Thymus (tissue), 11 donors: ENCODE data around the gene DDIT4L. TPM values are rescaled to one million over a fixed set of nuclear protein-coding genes. Genes with fewer than 3 reads are reported as not detected.

Source experiments
- DNase-seq, 9 donors: peaks; one replicate each; pipeline ENCODE4 v3.0.0-alpha.2; 2013; ENCODE audit warnings: low spot score in 9 of 9, low read depth in 6 of 9, missing footprints in 1 of 9
- H3K27ac ChIP-seq, 2 donors: one replicate each; pipeline ENCODE4 v1.5.1; 2013; ENCODE audit warnings: control low read depth in 1 of 2, low read depth in 1 of 2, low read length in 1 of 2, mild to moderate bottlenecking in 1 of 2, moderate library complexity in 1 of 2
- H3K27me3 ChIP-seq, 2 donors: one replicate each; pipeline ENCODE4 v1.5.1; 2013; ENCODE audit warnings: low read length in 1 of 2; ENCODE audit not compliant: control insufficient read depth in 2 of 2, insufficient read depth in 1 of 2
- H3K36me3 ChIP-seq, 2 donors: one replicate each; pipeline ENCODE4 v1.5.1; 2013; ENCODE audit warnings: low read length in 1 of 2, mild to moderate bottlenecking in 1 of 2, moderate library complexity in 1 of 2; ENCODE audit not compliant: control insufficient read depth in 2 of 2, insufficient read depth in 2 of 2
- H3K4me1 ChIP-seq, 2 donors: one replicate each; pipeline ENCODE4 v1.5.1; 2013; ENCODE audit warnings: low read length in 2 of 2; ENCODE audit not compliant: control insufficient read depth in 2 of 2, insufficient read depth in 2 of 2
- H3K4me3 ChIP-seq, 2 donors: one replicate each; pipeline ENCODE4 v1.5.1; 2013; ENCODE audit warnings: low read length in 2 of 2, control low read depth in 1 of 2, mild to moderate bottlenecking in 1 of 2
- H3K9me3 ChIP-seq, 2 donors: one replicate each; pipeline ENCODE4 v1.5.1; 2013; ENCODE audit warnings: low read length in 1 of 2, mild to moderate bottlenecking in 1 of 2; ENCODE audit not compliant: control insufficient read depth in 2 of 2, insufficient read depth in 1 of 2
- WGBS: extraction: QIAGEN DNeasy Blood & Tissue Kit; methylation state at CpG from one replicate; pipeline ENCODE4 v1.1.7; 2013; 5-methylcytosine and 5-hydroxymethylcytosine counted together
- polyA plus RNA-seq: library from polyadenylated mRNA; stranded (reverse); fragments of 200-250 nt; gene quantifications from one replicate; pipeline ENCODE4 v1.2.3, GENCODE V29; 2013
- total RNA-seq: library from RNA; stranded (reverse); fragments of 120-200 nt; gene quantifications from one replicate; pipeline ENCODE4 v1.2.4, GENCODE V29; 2013
- donor health status: healthy.

DDIT4L gene
- total and polyA plus RNA-seq, 2 donors: 1.5 TPM

DNA sequence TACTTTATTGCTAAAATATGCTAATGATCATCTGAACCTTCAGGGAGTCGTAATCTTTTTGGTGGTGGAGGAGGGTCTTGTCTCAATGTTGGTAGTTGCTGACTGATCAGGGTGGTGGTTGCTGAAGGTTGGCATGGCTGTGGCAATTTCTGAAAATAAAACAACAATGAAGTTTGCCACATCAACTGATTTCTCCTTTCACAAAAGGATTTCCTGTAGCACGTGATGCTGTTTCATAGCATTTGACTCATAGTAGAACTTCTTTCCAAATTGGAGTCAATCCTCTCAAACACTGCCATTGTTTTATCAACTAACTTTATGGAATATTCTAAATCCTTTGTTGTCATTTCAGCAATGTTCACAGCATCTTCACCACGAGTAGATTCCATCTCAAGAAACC, 19.3 kb downstream of the DDIT4L start:
- Histone ChIP-seq H3K36me3 (no peaks in the 10 kb centered on the region), H3K27ac (no peak overlapping the region), H3K4me3 (no peak overlapping the region), H3K27me3 (no peaks in the 10 kb centered on the region), H3K4me1 (peaks cover 0 to 4% of the 10 kb centered on the region in 2 donors), H3K9me3 (no peaks in the 10 kb centered on the region)
- 68% methylated on average over 3 of the region's 3 CpGs for WGBS
- no peak for DNase-seq

DNA sequence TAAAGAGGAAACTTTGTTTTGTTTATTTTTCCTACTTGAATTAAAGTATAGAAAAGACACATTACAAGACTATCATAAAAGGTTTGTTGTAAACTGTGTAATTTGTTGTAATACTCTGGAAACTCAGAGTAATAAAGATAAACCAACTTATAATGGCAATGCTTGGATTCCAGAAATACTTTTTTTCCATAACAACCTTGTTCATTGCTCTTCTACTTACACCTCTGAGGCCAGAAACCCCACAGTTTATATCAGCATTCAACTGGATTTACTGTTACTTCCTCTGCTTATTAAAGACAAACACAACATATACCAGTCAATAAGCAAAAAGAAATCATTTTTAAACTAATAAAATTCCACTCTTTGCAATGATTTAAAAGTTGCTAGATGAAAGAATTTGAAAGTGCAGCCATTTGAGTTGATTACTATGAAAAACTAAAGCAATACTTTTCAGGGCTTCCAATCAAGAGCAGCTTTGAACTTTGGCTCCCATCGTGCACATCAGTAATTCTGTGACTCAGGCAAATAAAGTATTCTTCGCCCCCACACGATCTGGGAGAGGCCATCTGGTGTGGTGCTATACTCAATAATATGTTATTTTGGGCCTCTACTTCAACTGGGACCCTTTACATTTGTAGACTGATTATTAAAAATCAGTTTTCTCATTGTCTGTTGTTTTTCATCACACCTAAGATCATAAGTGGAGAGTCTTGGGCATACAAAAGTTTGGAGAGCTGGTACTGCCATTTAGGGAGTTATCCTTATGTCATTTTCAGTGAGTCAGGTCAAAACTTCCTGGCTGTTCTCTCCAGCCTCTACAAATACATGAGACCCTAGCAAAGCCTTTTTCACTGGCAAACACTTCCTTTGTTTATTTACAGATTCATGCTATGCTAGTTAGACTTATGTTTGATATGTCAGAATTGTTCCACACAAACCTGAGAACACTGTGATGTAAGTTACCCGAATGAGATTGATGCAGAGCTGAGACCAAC, 20.5 kb downstream of the DDIT4L start:
- DNase-seq: no peak
- no peak overlapping the region for H3K27ac ChIP-seq
- H3K4me3 ChIP-seq: no peak overlapping the region
- WGBS: 95% methylated on average over 4 of the region's 4 CpGs
- no peaks in the 10 kb centered on the region for H3K27me3 ChIP-seq
- no peaks in the 10 kb centered on the region for H3K36me3 ChIP-seq
- no peaks in the 10 kb centered on the region for H3K9me3 ChIP-seq
- H3K4me1 ChIP-seq: peaks cover 0 to 4% of the 10 kb centered on the region in 2 donors

DNA sequence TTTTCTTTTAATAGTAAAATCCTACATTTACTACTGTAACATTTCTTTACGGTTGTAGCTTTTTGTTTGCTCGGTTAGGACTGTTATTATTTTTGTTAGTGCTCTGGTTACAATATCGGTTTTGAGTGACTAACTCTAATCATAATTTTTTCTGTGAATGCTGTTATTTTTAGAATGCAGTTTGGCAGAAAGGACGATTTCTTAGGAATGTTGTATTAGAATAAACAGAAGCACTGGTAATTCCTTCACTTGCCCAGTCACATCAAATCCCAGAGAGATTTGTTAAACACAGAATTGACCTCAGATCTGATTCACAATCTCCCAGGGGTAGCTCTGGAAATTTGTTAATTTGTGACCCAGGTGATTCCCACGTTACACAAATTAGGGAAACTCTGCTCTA, 21.7 kb downstream of the DDIT4L start:
- Histone ChIP-seq H3K4me3 (no peak overlapping the region), H3K27me3 (no peaks in the 10 kb centered on the region), H3K27ac (no peak overlapping the region), H3K36me3 (no peaks in the 10 kb centered on the region), H3K4me1 (peaks cover 0 to 4% of the 10 kb centered on the region in 2 donors), H3K9me3 (no peaks in the 10 kb centered on the region)
- DNase-seq: no peak
- 94% methylated on average over 5 of the region's 5 CpGs for WGBS

DNA sequence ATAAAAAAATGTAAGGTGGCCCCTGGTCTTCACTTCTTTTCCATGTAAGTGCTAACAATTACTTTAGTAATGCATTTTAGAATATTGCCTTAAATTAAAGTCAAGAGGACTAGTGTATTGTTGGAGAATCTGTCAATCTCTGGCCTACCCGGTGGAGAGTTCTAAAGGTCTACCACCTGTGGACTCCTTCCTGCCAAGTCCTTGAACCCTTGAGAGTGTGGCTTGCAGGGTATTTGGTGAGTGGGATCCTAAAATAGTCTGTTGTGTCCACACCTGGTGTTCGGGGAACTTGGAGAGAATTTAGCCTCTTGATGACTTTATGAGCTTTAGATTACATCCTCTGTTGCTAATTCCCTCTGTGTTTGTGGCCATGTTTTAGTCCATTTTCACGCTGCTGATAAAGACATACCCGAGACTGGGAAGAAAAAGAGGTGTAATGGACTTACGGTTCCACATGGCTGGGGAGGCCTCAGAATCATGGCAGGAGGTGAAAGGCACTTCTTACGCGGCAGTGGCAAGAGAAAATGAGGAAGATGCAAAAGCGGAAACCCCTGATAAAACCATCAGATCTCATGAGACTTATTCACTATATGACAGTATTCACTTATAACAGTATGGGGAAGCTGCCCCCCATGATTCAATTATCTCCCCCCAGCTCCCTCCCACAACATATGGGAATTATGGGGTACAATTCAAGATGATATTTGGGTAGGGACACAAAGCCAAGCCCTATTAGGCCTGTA, 23.8 kb downstream of the DDIT4L start:
- no peak overlapping the region for H3K4me3 ChIP-seq
- peaks cover 0 to 4% of the 10 kb centered on the region in 2 donors for H3K4me1 ChIP-seq
- 92% methylated on average over 8 of the region's 8 CpGs for WGBS
- H3K36me3 ChIP-seq: no peaks in the 10 kb centered on the region
- H3K9me3 ChIP-seq: peaks cover 0 to 5% of the 10 kb centered on the region in 2 donors
- no peak overlapping the region for H3K27ac ChIP-seq
- no peak for DNase-seq
- no peaks in the 10 kb centered on the region for H3K27me3 ChIP-seq

DNA sequence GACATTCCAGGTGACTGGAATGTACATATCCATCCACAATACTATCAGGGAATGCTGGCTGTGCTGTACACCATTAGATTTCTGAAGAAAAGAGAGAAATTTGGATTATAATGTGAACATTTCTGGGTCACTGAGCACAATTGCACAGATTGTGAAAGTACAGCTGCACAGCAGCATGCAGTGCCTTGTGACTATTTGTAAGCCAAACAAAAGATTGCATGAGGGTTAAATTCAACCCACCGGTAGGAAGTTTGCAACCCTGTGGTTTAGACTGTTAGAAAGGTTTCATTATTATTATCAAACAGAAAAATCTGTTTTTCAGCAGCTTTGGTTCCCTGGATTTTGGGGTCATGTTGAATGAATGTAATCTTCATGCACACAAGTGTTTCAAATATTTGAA, 24.5 kb downstream of the DDIT4L start:
- Histone ChIP-seq H3K4me3 (no peak overlapping the region), H3K36me3 (no peaks in the 10 kb centered on the region), H3K27me3 (no peaks in the 10 kb centered on the region), H3K4me1 (peaks cover 0 to 4% of the 10 kb centered on the region in 2 donors), H3K9me3 (peaks cover 0 to 5% of the 10 kb centered on the region in 2 donors), H3K27ac (no peak overlapping the region)
- DNase-seq: peak in 1 of 9 donors; percentile 40
- 41% methylated on average over 1 of the region's 1 CpG for WGBS

DNA sequence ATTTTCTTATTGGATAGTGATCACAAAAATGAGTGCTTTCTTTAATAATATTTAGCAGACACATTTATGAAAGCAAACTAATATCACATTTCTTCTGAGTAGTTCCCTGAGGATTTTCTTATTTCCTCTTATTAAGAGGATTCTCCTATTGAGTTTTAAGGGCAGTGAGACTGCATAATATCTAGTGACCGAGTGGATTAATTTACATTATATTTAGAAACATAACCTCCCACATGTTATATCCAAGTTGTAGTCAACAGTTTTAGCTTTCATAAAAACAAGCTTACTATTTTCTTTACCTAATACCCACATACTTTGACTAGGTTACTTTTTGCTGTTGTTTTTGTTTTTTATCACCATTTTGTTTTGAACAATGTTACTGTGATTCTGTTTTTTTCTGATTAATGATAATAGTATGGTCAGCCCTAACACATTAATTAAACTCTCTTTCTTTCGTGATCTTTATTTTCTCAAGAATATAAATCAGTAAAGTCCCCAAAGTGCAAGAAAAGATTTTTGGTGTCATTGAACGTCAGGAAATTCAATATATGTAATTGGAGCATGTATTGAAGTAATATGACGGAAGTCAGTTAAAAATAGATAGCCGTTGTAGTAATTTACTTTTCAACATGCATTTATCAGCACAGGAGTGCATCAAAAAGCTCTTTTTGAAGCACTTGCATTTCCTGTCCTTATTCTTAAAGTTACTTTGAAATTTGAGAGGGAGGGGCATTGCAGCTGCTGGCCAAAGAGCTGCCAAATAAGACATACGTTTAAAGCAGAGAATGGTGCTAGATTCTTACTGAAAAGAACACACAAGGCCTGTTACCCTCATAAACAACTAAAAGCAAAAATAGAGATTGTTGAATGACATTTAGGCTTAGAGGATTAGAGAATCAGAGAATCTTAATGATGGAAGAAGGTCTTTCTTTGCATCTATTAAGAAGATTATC, 25.2 kb downstream of the DDIT4L start:
- Histone ChIP-seq H3K27me3 (no peaks in the 10 kb centered on the region), H3K4me1 (peaks cover 0 to 4% of the 10 kb centered on the region in 2 donors), H3K36me3 (no peaks in the 10 kb centered on the region), H3K27ac (no peak overlapping the region), H3K4me3 (no peak overlapping the region), H3K9me3 (peaks cover 0 to 5% of the 10 kb centered on the region in 2 donors)
- DNase-seq: peak in 1 of 9 donors; percentile 26
- WGBS: 79% methylated on average over 6 of the region's 6 CpGs

DNA sequence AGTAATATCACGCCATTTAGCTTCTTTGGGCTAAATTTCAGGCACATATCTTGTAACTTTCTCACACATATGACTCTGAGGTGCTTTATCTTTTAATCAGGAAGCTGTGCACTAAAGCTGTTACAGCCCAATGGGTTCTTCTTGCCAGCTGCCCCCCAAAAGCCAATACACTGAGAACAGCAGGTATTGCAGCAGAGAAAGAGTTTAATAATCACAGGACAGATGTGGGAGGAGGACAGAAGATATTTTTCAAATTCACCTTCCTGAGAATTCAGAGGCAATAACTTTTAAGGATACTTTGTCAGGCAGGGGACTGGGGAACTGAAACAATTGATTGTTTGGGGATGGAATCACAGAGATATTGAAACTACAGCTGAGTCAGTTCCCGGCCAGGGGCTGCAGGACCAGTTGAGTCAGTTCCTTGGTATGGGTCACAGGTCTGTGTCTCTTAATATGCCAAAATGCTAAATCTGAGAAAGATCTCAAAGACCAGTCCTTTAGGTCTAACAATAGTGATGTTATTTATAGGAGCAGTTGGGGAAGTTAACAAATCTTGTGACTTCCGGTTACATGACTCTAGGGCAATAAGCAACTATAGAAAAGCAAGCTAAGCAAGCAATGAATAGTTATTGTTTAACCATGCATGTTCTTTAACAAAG, 28.1 kb downstream of the DDIT4L start:
- no peak overlapping the region for H3K27ac ChIP-seq
- no peaks in the 10 kb centered on the region for H3K27me3 ChIP-seq
- H3K4me3 ChIP-seq: no peak overlapping the region
- WGBS: 95% methylated on average over 3 of the region's 3 CpGs
- no peak for DNase-seq
- H3K4me1 ChIP-seq: peaks cover 0 to 4% of the 10 kb centered on the region in 2 donors
- H3K36me3 ChIP-seq: no peaks in the 10 kb centered on the region
- peaks cover 0 to 5% of the 10 kb centered on the region in 2 donors for H3K9me3 ChIP-seq

DNA sequence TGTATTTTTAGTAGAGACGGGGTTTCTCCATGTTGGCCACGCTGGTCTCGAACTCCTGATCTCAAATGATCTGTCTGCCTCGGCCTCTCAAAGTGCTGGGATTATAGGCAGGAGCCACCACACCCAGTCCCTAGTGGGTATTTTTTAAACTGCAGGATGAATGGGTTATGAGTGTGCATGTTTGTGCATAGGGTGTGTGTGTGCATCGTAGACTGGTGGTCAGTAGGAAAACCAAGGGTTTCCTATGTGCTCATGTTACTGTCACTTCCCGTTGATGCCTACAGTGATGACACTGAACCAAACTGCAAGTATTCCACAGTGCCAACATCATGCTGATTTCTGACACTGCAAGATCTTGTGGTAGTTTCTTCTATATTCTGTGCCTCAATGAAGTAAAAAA, 41.1 kb downstream of the DDIT4L start:
- Histone ChIP-seq H3K4me3 (no peak overlapping the region), H3K4me1 (peaks cover 0 to 2% of the 10 kb centered on the region in 2 donors), H3K9me3 (no peaks in the 10 kb centered on the region), H3K27ac (no peak overlapping the region), H3K36me3 (no peaks in the 10 kb centered on the region), H3K27me3 (no peaks in the 10 kb centered on the region)
- DNase-seq: no peak
- 97% methylated on average over 6 of the region's 6 CpGs for WGBS
